ENCODE measurements around the gene DOCK4.

DNA sequence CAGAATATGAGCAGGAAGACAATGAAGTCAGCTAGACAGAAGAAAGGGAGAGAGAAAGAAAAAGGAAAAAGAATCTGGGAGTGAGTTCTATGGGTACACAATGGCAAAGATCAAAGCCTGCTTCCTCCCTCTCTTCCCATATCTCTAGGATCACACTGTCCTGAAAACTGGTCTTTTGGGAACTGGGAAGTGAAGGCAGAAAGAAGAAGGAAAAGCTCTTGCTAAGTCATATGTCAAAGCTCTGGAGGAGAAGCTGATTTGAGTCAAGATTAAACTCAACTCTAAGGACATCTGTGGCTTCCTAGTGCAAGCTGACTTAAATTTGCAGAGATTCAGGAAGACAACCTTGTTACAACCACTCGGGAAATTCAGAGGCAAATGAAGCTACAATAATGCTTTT is 147.5 kb downstream of the DOCK4 start:
- TF ChIP-seq CTCF (IDR thresholded peaks at IDR 0.05): no peak
- no peak for TF ChIP-seq POLR2A (IDR thresholded peaks at IDR 0.05)

All from thyroid gland (tissue), 4 donors.